IMR-90 (cell line): ENCODE results near the gene RPL23.

Experiments used
- BHLHE40 ChIP-seq: fragments of 150-350 bp; IDR thresholded peaks from 2 replicates; pipeline ENCODE4 v1.6.1; 2016; ENCODE audit warnings: mild to moderate bottlenecking, low read depth, low read length
- CEBPB ChIP-seq: IDR thresholded peaks from 2 replicates; pipeline ENCODE4 v1.6.1; 2012; ENCODE audit warnings: low read depth, low read length, improper control_type of control experiment
- MAFK ChIP-seq: IDR thresholded peaks from 2 replicates; pipeline ENCODE4 v1.6.1; 2012; ENCODE audit warnings: low read depth, low read length, improper control_type of control experiment
- MXI1 ChIP-seq: IDR thresholded peaks from 2 replicates; pipeline ENCODE4 v1.6.1; 2012; ENCODE audit warnings: low read depth, mild to moderate bottlenecking, low read length, moderate library complexity, borderline replicate concordance
- POLR2A ChIP-seq: IDR thresholded peaks from 2 replicates; pipeline ENCODE4 v1.6.1; 2012; ENCODE audit warnings: mild to moderate bottlenecking, low read depth, low read length
- RAD21 ChIP-seq: IDR thresholded peaks from 2 replicates; pipeline ENCODE4 v1.6.1; 2012; ENCODE audit warnings: low read length, improper control_type of control experiment
- RCOR1 ChIP-seq: IDR thresholded peaks from 2 replicates; pipeline ENCODE4 v1.6.1; 2012; ENCODE audit warnings: mild to moderate bottlenecking, low read length, improper control_type of control experiment; ENCODE audit not compliant: insufficient replicate concordance
- RFX5 ChIP-seq: IDR thresholded peaks from 2 replicates; pipeline ENCODE4 v1.8.0; 2012; ENCODE audit warnings: low read depth, mild to moderate bottlenecking, low read length, moderate library complexity
- TF ChIP-seq, protein P1 (sequence below): conservative IDR thresholded peaks from 2 replicates; pipeline ENCODE4 v1.5.1; 2012; ENCODE audit warnings: mild to moderate bottlenecking, low read depth, low read length, improper control_type of control experiment
- TF ChIP-seq, protein P2 (sequence below): fragments of 150-350 bp; IDR thresholded peaks from 2 replicates; pipeline ENCODE4 v1.6.1; 2017; ENCODE audit warnings: mild to moderate bottlenecking, antibody characterized with exemption, low read length, low read depth
- TF ChIP-seq, protein P3 (sequence below): fragments of 150-350 bp; IDR thresholded peaks from 2 replicates; pipeline ENCODE4 v1.6.1; 2016; ENCODE audit warnings: low read depth, mild to moderate bottlenecking, low read length, moderate library complexity, borderline replicate concordance

- TF ChIP-seq, protein P1, sequence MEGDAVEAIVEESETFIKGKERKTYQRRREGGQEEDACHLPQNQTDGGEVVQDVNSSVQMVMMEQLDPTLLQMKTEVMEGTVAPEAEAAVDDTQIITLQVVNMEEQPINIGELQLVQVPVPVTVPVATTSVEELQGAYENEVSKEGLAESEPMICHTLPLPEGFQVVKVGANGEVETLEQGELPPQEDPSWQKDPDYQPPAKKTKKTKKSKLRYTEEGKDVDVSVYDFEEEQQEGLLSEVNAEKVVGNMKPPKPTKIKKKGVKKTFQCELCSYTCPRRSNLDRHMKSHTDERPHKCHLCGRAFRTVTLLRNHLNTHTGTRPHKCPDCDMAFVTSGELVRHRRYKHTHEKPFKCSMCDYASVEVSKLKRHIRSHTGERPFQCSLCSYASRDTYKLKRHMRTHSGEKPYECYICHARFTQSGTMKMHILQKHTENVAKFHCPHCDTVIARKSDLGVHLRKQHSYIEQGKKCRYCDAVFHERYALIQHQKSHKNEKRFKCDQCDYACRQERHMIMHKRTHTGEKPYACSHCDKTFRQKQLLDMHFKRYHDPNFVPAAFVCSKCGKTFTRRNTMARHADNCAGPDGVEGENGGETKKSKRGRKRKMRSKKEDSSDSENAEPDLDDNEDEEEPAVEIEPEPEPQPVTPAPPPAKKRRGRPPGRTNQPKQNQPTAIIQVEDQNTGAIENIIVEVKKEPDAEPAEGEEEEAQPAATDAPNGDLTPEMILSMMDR = no peak
- TF ChIP-seq RCOR1 (no peak), RFX5 (no peak), RAD21 (no peak), POLR2A (no peak), CEBPB (no peak), MAFK (no peak), MXI1 (no peak), BHLHE40 (no peak)
- TF ChIP-seq, protein P2, sequence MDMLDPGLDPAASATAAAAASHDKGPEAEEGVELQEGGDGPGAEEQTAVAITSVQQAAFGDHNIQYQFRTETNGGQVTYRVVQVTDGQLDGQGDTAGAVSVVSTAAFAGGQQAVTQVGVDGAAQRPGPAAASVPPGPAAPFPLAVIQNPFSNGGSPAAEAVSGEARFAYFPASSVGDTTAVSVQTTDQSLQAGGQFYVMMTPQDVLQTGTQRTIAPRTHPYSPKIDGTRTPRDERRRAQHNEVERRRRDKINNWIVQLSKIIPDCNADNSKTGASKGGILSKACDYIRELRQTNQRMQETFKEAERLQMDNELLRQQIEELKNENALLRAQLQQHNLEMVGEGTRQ = no peak
- TF ChIP-seq, protein P3, sequence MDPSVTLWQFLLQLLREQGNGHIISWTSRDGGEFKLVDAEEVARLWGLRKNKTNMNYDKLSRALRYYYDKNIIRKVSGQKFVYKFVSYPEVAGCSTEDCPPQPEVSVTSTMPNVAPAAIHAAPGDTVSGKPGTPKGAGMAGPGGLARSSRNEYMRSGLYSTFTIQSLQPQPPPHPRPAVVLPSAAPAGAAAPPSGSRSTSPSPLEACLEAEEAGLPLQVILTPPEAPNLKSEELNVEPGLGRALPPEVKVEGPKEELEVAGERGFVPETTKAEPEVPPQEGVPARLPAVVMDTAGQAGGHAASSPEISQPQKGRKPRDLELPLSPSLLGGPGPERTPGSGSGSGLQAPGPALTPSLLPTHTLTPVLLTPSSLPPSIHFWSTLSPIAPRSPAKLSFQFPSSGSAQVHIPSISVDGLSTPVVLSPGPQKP = no peak
Observed at GRCh38 chr17:38899421-38899820, 45.9 kb upstream of the RPL23 start.
